HG02623 (cell line): ENCODE measurements around the gene NKAIN1.
"Not testable (repeated sequence)": the region's sequence is repeated elsewhere in the genome, so short reads cannot be mapped to it uniquely, and the experiment has no call there.

Experiments used
- ATAC-seq: cut with Tn5 transposase; IDR thresholded peaks from one replicate; pipeline ENCODE4 v1.9.1; 2021; ENCODE audit warnings: moderate library complexity; ENCODE audit not compliant: unreplicated experiment

The NKAIN1 gene

GRCh38 chr1:31198600-31198999 is 41.1 kb downstream of the NKAIN1 start:
- ATAC-seq, result no peak

DNA sequence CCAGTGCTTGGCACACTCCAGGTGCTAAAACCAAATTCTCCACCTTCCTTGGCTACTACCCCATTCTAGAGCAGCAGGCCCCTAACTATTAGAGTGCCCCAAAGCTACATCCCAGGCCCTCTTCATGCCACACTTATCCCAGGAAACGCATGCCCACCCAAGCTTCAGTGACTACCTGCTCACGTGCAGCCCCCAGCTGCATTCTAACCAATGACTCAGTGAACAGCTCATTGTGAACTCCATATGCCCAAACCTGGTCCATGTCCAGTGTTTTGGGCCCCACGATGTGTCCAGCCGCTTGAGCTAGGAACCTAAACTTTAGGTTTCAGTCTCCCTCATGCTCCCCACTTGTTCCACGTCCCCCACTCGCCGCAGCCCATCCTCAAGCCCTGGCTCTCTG is 41.5 kb downstream of the NKAIN1 start:
- no peak for ATAC-seq

GRCh38 chr1:31196685-31197084 is 43.0 kb downstream of the NKAIN1 start:
- no peak for ATAC-seq

DNA sequence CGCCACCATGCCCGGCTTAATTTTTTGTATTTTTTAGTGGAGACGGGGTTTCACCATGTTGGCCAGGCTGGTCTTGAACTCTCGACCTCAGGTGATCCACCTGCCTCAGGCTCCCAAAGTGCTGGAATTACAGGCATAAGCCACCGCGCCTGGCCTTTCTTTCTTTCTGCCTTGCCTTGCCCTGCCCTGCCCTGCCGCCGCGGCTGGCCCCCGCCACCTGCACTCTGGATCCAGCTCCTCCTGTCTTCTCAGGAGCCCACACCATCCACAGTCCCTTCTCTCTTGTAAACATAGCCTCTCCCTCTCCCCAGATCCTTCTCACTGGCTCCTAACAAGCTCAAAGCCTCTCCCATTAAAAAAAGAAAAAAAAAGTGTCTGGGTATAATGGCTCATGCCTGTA is 44.4 kb downstream of the NKAIN1 start:
- not testable (repeated sequence) for ATAC-seq

DNA sequence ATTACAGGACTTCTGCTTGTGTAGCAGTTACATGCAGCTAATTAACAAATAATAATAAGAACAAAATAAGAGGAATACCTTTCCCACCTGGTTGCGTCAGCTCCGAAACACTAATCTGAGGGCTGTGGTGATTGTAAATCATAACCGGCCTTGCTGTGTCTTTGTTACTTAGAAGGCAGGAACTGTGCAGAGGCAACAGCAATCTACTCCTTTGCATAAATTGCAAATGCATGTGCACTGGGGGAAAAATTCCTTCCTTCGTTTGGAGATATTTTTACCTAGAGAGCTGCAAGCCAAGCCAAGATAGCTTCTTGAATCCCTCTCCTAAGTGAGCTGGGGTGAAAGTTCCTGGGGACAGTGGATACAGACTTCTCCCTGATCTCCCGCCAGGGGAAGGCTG is 46.0 kb downstream of the NKAIN1 start:
- ATAC-seq, result no peak

GRCh38 chr1:31191281-31191680 is 48.4 kb downstream of the NKAIN1 start:
- no peak for ATAC-seq

- no peak for ATAC-seq
Measured at GRCh38 chr1:31189696-31190674, 49.7 kb downstream of the NKAIN1 start.

GRCh38 chr1:31183927-31184554 is 55.6 kb downstream of the NKAIN1 start:
- no peak for ATAC-seq

DNA sequence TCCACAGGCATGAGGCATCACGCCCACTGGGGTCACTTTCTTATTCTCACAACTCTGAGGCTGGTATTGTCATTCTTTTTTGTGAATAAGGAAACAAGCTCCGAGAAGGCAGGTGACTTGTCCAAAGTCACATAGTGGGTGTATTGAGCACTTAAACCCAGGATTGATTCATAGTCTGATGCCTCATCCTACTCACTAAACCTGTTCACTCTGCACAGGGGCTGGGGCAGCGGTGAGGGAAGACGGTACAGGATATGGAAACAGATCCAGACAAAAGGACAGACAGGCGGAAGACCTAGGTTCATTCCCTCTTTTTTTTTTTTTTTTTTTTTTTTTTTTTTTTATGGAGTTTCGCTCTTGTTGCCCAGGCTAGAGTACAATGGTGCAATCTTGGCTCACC is 56.6 kb downstream of the NKAIN1 start:
- no peak for ATAC-seq

DNA sequence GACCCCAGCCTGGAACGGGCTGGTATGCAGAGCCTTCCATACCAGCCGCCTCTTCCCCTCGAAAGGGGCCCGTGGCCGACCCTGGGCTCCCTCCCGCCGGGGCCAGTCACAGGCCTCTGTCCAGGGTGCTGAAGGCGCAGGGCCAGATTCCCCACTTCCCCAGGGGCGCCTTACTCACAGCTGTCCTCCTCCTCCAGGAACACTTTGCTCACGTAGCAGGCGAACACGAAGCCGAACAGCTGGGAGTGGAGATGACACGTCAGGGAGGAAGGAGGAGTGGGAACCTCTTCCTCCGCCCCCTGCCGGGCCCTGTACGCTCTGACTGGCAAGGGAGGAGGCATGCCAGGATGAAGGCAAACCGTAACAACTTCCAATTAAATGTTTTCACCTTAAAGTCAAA is 57.3 kb downstream of the NKAIN1 start:
- ATAC-seq, result no peak

DNA sequence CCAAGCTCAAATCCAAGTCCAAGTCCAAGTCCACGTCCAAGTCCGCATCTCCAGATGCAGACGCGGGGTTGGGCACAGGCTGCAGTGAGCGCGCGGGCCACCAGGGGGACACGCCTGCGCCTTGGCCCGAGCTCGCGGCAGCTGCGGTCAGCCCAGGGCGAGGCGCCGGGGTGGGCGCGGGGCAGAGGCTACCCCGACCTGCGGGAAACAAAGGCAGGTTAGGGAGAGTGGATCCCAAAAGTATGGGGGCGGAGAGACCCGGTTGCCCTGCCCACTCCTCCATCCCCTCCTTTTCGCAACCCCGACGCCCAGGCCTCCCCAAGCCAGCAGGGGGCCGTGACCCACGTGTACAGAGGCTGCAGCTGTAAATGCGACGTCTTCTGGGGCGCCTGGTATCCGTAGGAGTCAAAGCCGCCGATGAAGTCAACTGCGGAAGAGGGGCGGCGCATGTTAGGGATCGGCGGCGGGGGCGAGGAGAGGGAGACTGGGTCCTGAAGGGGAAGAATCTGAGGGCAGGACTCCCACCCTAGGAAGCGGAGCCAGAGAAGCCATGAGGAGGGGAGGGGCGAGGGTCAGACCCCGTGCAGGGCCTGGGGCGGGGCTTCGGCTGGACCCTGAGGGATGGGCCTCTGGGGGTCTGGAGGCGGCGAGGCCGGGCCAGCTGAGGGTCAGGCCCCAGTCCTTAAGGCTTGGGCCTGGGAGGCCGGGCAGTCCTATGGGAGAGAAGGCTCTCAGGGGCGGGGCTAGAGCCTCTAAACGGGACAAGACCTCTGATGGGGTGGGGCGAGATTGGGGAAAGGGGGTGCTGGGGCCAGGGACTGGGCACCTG is 58.0 kb downstream of the NKAIN1 start:
- ATAC-seq, result no peak

DNA sequence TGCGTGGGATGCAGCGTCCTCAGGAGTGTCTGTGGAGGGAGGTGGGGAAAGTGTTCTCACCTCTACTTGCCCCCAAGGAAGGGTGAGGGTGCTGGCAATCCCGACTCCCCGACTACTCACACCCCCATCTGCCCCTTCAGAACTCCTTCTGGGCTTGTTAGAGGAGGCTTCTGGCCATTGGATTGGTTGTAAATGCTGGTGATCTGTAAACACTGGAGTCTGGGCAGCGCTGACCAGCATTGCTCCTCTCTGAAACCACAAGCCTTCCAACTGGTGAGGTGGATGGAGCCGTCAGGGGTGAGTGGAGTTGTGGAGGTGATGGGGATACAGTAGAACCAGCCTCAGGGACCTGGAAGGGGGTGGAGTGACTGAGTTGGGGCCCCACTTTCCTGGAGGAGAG is 59.3 kb downstream of the NKAIN1 start:
- ATAC-seq, result no peak

- not testable (repeated sequence) for ATAC-seq
Measured at GRCh38 chr1:31176291-31176690, 63.4 kb downstream of the NKAIN1 start.

DNA sequence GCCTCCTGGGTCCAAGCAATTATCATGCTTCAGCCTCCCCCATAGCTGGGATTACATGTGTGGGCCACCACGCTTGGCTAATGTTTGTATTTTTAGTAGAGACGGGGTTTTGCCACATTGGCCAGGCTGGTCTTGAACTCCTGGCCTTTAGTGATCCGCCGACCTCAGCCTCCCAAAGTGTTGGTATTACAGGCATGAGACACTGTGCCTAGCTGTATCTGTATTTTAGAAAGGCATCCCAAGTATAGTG is 69.3 kb downstream of the NKAIN1 start:
- ATAC-seq, result no peak

GRCh38 chr1:31166462-31166861 is 73.2 kb downstream of the NKAIN1 start:
- ATAC-seq, result no peak

DNA sequence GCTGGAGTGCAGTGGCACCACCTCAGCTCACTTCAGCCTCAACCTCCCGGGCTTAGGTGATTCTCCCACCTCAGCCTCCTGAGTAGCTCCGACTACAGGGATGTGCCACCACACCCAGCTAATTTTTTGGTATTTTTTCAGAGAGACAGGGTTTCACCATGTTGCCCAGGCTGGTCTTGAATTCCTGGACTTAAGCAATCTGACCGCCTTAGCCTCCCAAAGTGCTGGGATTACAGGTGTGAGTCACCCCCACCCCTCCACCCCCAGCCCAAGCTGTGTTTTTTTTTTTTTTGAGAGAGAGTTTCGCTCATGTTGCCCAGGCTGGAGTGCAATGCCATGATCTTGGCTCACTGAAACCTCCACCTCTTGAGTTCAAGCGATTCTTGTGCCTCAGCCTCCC is 75.4 kb downstream of the NKAIN1 start:
- no peak for ATAC-seq

GRCh38 chr1:31163866-31164265 is 75.8 kb downstream of the NKAIN1 start:
- ATAC-seq, result no peak

DNA sequence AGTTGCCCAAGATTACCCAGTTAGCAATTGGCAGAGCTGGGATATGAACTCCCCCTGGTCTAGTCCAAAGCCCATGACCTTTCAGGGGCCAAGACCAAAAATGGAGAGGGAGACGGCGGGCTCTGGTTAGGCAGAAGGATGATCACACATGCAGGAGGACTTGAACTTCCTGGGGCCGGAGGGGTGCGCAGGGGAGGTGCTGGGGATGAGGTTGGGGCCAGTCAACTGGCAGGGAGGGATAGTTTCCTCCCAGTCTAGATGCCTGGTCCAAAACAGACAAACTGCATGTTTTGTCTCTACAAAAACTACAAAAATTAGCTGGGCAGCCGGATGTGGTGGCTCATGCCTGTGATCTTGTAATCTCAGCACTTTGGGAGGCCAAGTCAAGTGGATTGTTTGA is 78.1 kb downstream of the NKAIN1 start:
- ATAC-seq, result no peak

GRCh38 chr1:31159869-31160611 is 79.6 kb downstream of the NKAIN1 start:
- no peak for ATAC-seq

- no peak for ATAC-seq
Measured at GRCh38 chr1:31159323-31159722, 80.4 kb downstream of the NKAIN1 start.

DNA sequence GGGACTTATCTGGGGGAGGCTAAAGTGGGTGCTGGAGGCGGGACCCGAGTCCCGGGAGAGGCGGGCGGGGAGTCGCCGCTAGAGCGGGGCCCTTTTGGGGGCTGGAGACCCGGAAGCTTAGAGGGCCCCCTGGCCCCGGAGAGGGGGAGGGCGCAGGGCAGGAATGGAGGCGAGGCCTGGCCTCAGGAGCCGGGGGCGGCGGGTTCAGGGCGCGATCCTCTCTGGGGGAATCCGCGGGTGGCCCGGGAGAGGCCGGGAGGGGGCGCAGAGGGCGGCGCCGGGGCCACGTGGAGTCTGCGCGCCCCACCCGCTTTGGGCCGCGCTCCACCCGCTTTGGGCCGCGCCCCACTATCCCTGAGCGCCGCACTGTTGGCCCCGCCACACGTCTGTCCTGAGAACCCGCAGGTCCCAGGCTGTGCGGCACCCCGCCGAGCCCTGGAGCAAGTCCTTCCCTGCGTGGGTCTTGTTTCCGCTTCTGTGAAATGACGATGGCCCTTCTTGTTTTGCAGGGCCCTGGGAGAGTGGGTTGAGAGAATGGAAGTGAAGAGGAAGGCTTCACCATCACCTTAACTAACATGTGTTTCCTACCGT is 84.4 kb downstream of the NKAIN1 start:
- ATAC-seq, result no peak
